Glomerular visceral epithelial cell (primary cell): ENCODE measurements around the gene UBE2E2.

Experiments
- DNase-seq: peaks from one replicate; pipeline ENCODE4 v3.0.0-alpha.2; 2016; ENCODE audit errors: extremely low spot score

The UBE2E2 gene

DNA sequence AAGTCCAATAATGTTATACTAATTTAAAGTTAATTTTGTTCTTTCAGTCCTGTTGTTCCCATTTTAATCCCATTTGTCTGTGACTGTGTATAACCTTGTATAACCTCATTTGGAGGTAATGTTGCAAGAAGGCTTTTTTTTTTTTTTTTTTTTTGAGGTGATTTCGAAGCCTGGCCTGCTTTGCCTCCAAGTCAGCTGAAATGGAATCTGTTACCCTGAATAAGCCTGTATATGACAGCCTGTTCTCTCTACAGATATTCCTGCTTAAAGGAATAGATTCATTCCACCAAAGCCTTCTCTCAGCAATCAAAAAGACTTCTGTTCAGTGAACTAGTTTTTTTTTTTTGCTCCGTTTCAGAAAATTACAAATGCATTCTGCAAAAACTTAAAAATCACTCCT is 330.9 kb downstream of the UBE2E2 start:
- DNase-seq = no peak

DNA sequence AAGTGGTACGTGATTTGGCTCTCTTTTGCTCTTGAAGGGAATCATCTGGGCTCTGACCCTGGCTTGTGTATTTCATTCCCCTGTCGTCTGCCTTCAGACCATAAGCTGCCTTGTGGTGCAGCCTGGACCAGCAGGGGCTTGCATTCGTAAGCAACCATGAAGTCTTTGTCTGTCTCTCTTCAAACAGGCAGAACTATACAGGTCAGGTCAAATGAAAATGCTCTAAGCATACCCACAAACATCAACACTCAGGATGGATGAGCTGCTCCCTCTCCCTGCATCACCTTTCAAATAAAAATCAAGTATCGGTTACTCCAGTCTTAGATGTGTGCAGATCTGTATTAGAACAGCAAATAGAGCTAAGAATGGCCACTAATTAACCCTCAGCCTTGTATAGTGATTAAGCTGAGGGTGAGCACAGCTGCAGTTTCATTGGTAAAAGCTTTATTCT is 334.0 kb downstream of the UBE2E2 start:
- DNase-seq = no peak

DNA sequence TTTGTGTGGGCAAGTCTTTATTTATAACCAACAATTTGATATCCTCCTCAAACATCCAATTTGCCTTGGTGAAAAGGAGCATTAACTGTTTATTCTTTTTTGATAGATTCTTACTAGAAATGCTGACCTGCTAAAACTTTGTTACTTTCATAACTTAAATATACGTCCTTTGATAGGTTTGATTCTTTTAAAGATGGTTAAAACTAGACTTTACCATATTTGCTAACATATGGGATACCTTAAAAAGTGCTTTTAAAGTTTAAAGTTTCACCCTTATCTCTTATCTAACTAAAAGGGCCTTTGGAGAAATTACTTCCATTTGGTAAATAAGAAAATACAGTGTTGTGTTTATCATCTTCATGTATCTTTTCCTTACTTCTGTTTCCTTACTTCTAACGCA is 336.1 kb downstream of the UBE2E2 start:
- no peak for DNase-seq

DNA sequence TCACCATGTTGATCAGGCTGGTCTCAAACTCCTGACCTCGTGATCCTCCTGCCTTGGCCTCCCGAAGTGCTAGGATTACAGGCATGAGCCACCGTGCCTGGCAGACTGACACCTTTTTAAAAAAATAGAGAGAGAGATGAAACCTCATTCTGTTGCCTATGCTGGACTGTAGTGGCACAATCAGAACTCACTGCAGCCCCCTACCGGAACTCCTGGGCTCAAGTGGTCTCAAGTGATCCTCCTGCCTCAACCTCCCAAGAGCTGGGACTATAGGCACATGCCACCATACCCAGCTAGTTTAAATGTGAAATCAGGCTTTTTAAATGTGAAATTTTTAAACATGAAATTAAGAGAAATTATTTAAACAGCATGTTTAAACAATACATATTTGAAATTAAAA is 337.5 kb downstream of the UBE2E2 start:
- DNase-seq = no peak

DNA sequence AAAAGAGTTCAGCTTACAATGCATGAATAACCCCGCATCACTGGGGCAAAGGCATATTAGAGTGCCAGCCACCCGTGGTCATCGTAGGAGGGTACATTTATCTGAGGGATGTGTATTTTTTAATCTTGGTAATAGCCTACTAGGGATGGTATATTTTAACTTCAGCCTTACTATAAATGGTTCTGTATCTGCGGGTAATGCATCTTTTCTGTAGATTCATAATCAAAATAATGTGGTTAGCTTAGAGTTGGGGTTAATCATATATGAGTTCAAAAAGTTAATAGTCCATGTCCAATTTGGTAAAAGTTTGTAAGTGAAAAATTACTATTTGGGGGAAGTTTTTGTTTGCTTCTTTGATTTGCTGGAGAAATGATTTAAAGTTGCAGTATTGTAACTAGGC is 339.0 kb downstream of the UBE2E2 start:
- no peak for DNase-seq

DNA sequence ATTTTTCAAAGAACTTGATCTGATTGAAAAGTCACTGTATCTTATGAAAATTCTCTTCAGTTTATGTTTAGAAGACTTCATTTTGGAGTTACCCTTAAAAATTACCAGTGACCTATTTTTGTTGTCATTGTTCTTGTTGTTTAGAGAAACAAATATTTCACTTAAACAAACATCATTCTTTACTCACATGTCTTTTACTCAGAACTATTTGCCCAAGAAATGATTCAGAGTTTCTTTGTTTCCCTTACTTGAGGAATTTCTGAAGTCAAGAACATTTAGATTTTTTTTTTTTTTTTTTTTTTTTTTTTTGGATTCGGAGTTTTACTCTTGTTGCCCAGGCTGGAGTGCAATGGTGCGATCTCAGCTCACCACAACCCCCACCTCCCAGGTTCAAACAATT is 343.1 kb downstream of the UBE2E2 start:
- no peak for DNase-seq

DNA sequence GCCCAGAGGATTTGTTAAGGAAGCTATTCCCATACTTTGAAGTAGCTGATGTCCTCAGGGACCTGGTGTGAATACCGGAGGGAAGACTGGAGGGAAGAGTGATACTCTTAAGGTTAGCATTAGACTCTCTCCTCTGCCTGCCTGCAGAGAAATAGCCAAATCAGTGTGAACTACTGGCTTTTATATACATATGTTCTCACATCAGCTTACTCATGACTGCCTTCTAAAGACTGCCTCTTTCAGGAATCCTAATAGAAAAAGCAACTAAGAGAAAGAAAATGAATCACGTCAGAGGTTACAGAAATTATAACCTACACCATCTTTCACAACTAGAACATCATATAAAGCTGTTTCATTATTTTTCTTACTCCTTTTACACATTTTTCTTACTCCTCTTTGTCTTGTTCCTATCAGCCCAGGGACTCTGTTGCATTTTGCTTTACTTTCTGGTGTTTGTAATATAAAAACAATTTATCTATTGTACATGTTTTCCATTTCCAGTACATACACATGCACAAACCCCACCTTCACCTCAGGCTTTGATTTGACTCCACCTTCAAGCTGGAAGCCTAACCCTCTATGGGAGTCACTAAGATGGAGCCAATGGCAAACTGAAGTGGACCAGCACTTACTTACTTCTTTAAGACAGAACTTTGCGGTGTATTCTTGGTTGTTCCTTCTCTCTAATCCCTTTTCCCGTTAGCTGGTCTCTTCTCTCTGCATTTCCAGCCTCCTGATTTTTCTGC is 345.0 kb downstream of the UBE2E2 start:
- no peak for DNase-seq

DNA sequence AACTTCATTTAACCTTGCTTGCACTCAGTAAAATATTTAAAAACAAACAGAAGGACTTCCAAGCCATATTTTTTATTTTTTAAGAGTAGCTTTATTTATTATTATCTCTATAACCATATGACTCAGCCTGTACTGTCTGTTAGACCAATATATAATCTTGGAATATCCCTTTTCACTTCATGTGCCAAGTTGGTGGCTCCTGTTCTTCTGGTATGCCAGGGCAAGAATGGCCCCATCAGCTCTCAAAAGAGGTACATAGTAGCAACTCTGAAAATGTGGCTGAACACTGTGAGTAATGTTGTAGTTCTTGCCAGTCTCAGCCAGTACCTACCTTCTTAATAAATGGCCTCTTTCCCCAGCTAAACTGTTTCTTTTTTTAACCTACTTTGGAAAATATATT is 345.6 kb downstream of the UBE2E2 start:
- no peak for DNase-seq

DNA sequence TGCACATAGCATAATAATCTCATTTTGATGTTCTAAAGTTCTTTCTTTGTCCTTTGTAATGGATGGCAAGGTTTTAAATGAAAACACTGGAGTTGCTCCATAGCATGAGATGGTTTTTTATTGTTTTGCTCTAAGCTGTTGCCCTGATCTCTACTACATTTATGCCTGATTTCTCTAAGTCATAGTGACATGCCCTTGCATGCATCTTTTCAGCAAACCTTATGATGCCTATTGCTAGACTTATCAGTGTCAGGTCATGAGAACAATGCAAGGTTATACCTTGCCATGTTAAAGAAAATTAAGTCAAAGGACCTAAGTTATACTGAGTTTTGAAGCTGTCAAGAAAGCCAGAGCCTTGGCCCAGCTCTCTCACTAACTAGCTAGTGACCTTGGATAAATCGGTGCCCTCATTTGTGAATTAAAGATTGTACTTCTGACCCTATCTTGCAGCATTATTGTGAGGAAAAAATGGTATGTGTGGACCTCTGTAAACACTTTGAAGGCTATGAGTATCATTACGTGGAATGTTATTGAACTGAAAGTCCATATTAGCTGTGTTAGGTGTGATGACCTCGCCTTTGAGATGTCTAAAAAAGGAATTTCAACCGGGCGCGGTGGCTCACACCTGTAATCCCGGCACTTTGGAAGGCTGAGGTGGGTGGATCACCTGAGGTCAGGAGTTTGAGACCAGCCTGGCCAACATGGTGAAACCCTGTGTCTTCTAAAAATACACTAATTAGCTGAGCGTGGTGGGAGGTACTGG is 346.2 kb downstream of the UBE2E2 start:
- no peak for DNase-seq

DNA sequence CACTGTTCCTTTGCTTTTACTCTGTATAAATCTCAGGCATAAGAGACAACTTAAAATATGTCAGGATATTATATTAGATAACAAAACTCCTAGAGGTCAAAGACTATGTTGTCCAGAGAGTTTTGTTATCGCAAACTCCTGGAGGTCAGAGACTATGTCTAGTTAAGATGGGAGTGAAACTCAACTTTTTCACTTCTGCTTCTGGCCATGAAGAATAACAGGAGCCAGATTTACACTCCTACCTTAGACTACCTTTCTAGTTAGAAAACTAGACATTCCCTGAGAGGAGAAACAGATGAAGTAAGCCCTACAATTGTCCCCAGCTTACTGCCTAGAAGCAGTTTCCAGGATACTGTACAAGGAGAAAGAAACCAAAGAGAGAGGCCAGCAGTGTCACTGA is 347.3 kb downstream of the UBE2E2 start:
- no peak for DNase-seq

DNA sequence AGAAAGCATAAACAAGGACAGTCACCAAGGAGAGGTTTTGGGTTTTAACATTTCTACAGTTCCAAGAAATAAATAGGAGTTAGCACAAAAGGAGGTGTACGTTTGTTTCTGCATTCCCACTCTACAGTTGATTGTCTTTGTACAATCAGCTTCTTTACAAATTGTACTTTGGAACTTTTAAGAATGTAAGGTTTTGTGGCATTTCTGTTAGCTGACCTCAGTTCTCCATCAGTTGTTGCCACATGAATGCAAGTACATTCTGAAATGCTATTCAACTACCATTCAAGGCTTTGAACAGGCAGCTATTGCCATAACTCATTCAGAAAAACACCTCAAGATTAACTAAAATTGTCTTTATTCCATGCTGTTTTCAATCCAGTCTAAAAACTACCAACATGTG is 349.4 kb downstream of the UBE2E2 start:
- no peak for DNase-seq

DNA sequence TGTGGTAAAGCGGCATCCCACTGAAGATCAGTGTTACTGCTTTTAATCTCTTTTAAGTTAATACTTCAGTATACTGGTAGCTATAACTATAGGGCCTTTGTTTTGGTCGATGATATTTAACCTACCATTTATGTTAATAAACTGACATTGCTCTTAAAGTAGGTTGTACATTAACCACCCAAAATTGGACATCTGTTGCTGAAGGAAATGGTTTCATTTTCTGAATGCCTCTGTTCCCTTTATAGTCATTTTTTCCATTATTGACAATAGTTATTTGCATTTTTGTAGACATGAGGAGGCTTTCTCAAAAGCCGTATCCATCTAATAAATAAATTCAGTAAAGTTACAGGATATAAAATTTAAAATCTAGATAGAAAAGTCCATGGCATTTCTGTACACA is 350.2 kb downstream of the UBE2E2 start:
- DNase-seq = no peak

DNA sequence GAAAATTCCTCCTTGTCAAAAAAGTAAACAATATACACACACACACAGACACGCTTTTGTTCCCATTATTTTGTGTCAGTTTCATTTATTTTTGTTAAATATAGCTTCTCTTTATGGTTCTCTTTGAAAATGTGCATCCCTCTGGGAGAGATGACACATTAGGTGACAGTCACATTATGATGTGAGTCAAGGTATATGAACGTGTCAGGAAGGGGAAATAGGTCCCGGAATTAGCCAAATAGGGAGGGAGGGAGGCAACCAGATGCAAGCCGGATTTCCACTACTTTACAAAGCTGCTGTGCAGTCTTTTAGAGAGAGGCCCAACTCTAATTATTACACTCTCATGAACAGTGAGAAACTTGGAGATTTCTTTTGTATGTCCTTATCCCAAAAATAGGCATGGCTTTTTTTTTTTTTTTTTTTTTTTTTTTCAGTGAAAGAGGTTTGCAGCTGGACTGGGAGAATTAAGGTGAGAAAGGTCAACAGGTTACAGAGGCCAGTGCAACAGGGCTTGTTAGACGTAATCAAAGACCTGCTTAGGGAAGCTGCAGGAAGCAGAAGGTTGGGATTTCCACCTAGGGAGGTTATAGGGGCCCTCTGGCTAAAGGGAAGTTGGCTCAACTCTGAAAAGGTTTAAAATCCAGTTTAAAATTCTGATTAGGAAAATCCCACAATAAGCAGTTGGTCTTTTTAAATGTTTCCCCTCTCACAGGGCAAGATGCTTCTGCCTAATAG is 362.1 kb downstream of the UBE2E2 start:
- DNase-seq = no peak

DNA sequence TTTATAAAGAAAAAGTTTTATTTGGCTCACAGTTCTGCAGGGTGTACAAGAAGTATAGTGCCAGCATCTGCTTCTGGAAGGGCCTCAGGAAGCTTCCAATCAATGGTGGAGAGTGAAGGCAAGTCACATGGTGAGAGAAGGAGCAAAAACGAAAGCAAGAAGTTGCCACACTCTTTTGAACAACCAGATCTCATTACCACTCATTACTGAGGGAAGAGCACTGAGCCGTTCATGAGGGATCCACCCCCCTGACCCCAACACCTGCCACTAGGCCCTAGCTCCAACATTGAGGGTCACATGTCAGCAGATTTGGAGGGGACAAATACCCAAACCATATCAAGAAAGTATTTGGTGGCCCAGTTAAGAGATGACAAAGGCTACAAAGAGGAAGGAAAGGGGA is 363.4 kb downstream of the UBE2E2 start:
- no peak for DNase-seq

DNA sequence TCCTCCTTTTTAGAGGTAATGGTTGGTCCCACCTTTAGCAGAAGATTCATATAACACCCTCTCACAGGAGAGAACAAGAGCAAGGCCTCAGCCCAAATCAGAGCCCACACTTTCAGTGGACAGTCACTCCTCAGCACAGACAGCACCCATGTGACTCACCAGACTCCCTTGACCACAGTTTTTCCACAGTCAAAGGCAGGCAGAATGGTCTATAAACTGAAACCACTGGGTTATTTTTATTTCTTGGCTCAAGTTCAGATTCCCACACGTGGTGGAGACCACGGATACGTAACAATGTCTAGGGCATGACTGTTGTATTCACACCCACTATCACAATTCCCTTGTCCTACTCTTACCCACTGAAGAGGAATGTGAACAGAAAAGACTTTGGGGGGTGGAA is 364.8 kb downstream of the UBE2E2 start:
- peak; percentile 95 for DNase-seq

DNA sequence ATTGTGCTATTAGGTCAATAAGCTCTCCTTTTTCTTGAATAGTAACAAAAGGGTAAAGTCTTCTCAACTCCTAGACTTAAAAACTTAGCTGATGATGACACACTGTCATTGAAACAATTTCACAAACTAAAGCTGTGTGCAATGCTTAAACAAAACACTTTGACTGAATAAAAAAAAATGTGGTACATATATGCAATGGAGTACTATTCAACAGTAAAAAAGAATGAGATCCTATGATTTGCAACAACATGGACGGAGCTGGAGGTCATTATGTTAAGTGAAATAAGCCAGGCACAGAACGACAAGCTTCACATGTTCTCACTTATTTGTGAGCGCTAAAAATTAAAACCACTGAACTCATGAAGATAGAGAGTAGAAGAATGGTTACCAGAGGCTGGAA is 370.7 kb downstream of the UBE2E2 start:
- no peak for DNase-seq

DNA sequence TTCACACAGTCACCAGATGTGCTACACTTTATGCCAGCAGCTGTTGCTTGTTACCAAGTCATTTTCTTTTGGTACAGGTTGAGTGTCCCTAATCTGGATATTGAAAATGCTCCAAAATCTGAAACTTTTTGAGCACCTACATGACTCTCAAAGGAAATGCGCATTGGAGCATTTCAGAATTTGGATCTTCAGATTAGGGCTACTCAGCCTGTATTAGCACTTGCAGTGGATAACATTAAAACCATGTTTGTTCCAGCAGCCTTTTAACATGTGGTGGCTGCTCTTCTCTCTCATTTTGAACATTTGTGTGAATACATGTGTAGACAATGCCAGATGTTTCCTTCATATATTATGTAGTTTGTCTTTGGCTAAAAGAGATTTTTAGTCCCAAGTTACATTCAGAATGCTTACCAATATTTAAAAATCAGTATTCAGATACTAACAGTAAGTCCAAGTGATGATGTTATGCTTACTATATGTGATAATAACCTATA is 371.7 kb downstream of the UBE2E2 start:
- DNase-seq = no peak

DNA sequence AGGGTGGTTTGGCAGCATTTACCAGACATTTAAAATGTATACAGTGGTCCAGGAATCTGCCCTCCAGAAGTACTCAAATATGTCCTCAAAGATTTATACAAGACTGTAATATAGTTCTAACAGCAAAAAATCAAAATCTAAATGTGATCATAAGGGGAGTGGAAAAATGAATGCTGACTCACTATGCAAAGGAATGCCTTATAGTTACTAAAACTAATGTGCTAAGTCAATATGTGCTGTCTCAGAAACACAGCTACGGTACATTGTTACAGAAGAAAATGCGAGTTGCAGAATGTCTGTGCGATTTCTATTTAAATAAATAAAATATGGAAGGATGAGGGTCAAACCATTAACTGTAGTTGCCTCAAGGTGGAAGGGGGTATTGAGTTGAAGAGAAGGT is 372.6 kb downstream of the UBE2E2 start:
- no peak for DNase-seq

DNA sequence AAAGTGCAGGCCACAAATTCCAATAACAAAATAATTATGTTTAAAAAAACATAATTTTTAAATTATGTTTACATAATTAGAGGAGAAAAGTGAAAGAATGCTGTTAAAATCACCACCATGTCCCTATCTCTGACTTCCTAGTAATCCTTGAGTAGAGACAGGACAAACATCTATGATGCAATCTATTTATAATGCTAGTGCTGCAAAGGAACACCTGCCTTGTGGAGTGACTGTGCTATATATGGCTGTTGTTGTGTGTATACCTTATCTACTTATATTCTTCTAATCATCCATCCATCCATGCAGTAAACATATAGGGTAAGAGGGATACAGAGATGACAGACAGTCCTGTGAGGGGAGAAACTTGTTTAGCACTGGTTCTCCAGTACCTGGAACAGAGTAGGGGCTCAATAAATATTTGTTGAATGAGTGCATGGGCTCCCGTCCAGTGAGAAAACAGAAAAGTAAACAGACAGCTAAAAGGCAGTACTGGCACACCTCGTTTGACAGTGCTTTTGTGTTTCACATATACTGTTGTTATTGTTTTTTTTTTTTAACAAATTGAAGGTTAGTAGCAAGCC is 373.3 kb downstream of the UBE2E2 start:
- DNase-seq = no peak

DNA sequence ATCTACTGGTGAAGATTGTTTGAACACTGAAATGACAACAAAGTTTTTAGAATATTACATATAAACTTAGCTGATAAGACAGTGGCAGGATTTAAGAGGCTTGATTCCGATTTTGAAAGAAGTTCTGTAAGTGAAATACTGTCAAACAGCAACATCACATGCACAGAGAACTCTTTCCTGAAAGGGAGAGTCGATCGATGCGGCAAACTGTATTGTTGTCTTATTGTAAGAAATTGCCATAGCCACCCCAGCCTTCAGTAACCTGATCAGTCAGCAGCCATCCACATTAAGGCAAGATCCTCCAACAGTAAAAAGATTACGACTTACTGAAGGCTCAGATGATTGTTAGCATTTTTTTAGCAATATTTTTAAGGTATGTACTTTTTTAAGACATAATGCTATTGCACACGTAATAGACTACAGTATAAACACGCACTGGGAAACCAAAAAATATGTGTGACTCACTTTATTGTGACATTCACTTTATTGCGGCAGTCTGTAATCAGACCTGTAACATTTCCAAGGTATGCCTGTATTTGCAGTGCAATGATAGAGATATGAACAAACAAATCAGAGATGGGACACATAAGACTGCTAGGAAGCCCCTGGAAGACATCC is 377.1 kb downstream of the UBE2E2 start:
- no peak for DNase-seq

DNA sequence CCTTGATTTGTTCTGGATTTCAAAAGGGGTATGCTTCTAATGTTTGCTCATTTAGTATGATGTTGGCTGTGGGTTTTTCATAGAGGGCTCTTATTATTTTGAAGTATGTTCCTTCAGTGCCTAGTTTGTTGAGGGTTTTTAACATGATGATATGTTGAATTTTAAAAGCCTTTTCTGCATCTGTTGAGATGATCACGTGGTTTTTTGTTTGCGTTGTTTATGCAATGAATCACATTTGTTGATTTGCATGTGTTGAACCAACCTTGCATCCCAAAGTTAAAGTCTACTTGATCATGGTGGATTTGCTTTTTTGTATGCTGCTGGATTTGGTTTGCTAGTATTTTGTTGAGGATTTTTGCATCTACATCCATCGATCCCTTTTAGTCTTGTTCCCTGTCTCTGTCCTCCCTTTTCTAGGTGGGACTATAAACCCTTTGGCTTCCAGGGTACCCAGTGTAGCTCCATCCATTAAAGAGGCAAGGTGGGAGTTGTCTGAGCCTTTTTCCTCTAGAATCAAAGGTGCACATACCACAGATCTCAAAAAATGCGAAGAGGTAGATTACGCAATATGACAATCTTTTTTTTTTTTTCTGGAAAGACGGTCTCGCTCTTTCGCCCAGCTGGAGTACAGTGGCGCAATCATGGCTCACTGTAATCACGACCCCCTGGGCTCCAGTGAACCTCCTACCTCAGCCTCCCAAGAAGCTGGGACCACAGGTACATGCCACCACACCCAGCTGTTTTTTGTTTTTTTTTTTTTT is 381.0 kb downstream of the UBE2E2 start:
- no peak for DNase-seq
